GM08714 (cell line): ENCODE results near the gene RER1.

Experiments used
- H3K4me3 ChIP-seq: fragments of 200-500 bp; sonication (Bioruptor generic); 2 replicates; pipeline ENCODE4 v1.5.1; 2014; ENCODE audit warnings: mild to moderate bottlenecking, low read length, inconsistent platforms
- ZNF274 ChIP-seq: IDR thresholded peaks from 2 replicates; pipeline ENCODE4 v1.6.1; 2012; ENCODE audit warnings: mild to moderate bottlenecking, low read depth, low read length

RER1 gene

DNA sequence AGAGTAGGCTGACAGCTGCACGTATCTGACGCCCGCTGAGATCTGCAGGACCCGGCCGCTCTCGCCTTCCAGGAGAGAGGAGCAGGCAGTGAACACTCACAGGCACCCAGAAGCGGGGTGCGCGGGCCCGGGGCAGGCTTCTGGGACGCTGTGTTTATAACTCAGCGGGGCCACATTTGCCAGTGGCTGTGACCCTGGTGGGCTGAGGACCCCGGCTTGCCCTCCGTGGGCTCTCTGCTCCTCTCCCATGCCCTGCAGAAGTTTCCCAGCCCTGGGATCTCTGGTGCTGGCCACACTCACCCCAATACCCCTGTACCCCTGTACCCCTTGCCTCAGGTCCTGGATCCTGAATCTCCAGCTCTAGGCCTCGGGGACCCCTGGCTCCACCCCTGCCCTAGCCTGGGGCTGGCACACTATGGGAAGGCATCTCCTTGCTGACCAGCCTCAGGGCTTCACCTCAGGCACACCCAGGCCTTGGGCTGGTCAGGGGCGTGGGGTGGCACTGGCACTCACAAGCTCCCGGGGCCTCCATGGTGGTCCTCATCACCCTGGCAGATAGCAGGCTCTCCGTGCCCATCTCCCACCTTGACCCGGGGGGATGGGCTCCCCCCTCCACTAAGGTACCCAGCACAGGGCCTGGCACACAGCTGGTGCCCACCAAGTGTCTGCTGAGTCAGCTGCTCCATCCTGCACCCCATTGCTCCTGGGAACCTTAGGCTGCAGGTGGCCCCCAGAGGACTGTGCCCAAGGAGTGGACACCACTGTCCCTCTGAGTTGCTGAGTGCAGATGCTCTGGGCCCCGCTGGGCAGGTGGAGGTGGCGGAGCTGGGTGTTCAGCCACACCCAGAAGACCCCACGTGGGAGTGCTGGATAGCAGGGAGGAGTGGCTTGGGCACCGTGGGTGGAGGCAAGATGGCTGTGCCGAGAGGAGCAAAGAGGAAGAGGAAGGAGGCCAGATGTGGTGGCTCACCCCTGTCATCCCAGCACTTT is 32.7 kb upstream of the RER1 start:
- no peak for TF ChIP-seq ZNF274

DNA sequence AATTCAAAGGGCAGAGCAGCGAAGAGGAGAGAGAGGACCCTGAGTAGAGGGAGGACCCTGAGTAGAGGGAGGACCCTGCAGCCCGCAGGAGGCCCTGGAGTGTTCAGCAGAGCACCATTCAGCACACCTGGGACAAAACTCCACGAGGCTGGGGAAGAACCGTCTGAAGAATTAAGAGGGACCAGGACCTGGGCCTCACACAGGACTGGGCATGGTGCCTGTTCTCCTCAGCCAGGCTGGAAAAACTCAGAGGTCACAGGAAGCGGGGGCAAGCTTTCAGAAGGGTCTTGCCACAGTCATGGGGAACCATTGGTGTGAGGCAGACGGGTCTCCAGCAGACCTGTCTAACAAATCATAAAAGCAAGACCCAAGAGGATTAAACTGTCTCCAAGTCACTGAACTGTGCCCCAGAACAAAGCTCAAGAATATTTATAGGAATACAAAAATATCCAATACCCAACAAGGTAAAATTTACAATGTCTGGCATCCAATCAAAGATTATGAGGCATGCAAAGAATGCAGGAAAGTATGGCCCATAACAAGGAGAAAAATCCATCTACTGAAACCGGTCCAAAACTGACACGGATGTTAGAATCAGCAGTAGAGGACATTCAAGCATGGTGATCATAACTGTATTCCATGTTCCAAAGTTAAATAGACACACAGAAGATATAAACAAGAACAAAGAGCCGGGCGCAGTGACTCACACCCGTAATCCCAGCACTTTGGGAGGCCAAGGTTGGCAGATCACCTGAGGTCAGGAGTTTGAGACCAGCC is 30.9 kb upstream of the RER1 start:
- no peak for TF ChIP-seq ZNF274
- H3K4me3 ChIP-seq = no peak overlapping the region

More for the DNA sequence above, 32.7 kb upstream of the RER1 start:
- no peak overlapping the region for H3K4me3 ChIP-seq

DNA sequence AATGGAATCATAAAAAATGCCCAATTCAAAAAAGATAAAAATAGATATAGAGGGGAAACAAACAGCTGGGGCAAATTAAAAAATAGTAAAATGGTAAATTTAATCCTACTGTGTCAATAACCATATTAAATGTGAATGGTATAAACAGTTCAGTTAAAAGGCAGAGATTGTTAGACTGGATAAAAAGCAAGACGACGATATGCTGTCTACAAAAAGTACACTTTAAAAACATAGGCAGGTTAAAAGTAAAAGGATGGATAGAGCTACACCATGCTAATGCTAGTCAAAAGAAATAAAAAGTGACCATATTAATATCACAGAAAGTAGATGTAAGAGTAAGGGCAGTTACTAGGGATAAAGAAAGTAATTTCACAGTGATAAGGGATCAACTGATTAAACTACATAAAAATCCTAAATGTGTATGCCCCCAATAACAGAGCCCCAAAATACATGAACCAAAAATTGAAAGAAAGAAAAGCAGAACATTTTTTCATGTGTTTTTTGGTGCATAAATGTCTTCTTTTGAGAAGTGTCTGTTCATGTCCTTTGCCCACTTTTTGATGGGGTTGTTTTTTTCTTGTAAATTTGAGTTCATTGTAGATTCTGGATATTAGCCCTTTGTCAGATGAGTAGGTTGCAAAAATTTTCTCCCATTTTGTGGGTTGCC is 27.7 kb upstream of the RER1 start:
- no peak for TF ChIP-seq ZNF274
- H3K4me3 ChIP-seq = no peak overlapping the region

DNA sequence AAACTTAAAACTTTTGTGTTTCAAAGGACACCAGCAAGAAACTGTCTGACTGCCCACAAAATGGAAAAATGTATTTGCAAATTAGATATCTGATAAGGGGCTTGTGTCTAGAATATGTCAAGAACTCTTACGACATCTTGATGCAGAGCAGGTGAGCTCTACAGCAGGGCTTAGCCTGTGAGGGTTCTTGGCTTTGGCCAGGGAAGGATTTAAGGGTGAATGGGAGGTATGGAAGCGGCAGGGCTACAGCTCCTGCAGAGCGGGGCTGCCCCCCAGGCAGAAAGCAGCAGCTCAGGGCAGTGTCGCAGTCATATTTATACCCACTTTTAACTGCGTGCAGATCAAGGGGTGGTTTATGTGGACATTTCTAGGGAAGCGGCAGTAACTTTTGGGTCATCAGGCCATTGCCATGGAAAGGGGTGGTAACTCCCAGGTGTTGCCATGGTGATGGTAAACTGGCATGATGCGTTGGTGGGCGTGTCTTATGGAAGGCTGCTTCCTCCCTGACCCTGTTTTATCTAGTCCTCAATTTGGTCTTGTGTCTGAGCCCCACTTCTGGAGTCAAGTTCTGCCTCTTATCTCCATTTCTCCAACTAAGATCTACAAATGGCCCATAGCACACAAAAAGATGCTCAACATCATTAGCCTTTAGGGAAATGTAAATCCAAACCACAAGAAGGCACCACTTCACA is 23.4 kb upstream of the RER1 start:
- no peak for TF ChIP-seq ZNF274
- H3K4me3 ChIP-seq = no peak overlapping the region

DNA sequence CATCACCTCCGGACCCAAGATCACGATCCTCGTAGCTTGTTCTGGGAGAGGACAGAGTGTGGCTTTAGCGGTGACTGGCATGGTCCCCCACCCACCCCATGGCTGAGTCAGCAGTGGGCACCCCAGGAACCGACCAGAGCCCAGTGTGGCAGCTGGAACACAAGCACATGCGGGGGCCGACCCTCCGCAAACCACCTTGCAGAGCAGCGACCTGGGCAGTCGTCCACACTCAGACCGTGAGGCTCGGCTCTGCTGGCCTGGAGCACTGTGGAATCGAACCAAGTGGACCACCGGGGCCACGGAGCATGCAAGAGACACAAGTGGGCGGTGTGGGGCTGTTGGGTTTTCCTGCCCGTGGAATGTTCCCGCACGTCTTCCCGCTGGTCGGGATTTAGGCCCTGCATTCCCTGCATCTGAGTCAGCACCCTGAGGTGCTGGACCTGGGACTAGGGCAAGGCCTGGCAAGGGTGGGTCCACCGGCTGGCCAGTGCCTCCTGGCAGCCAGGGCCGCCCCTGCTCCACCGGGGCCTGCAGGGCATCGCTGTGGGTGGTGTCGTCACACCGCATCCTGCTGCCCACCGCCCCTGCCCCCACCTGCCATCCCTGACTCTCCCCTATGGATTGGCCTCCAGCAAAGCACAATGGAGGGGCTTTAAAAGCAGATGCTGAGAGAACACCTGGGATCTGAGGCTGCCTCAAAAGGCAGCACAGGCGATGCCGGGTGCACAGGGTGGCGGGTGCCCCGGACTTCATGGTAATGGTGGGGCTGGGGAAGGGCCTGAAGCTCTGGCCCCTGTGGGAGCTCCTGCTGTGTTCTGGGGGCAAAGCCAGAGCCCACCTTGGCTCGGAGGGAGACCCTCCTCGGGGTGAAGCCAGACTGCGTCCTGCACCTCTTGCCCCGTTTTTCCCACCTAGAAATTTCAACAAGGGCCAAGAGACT is 18.8 kb upstream of the RER1 start:
- no peak overlapping the region for H3K4me3 ChIP-seq
- TF ChIP-seq ZNF274 = no peak

DNA sequence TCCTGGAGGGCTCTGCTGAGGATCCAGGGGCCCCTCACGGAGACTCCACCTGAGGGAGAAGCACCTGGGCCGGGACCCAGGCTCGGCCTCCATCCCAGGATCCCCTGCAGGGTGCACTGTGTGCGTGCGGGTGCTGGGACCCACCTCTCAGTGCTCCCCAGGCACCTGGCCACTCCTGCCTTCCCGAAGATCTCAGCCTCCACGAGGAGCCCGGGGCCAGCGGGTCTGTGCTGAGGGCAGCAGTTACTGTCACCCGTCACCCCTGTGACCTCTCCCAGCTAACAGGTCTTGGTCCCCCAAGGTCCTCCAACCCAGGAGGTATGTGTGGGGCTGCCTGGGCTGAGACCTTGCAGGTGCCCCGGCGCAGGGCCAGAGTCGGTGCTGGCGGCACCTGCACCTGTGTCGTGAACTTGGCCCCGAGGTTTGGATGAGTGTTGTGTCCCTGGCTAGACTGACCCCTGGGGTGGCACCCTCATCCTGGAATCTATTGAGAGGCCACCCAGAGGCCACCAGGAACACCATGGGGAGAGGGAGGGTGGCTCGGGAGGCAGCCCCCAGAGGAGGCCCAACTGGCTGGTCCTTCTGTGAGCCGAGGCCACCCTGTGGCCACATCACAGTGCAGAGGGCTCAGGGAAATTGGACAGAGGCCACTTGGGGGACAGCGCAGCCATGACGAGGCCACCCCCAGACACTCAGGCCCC is 17.9 kb upstream of the RER1 start:
- TF ChIP-seq ZNF274 = no peak
- H3K4me3 ChIP-seq = no peak overlapping the region

DNA sequence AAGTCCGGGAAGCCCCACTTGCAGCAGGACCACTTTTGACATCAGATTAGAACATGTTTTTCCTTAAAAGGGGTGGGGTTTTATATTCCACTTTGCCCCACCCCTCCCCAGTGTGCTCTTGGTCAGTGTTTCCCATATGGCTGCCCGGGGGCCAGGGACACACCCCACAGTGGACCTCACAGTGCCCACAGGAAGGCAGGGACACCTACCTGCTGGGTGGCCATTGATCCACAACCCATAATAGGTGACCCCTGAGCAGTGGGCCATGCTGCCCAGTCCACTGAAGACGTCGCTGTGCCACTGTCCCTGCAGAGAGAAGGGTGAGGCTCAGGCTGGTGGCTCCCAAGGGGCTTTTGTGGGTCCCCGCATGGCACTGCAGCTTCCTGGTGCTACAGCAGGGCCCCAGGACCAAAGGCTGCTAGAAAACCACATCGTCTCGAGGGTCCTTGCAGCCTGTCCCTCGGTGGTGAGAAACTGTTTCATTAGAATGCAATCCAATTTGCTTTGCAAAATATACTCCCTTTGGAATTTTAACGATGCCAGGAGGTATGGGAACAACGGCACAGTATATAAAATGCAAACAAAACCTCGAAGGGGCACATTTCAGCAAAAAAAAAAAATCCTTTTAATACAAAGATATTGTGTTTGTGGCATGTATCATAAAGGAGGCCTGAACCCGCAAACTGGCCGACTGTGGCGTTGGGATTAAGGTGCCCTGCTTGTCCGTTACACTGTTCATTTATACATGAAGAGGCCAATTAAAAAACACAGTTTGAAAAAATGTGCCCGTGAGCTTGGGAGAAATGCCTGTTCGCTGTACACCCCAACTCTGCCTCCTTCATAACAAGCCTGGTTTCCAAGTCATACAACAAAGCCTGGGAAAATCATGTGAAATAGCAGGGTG is 17.1 kb upstream of the RER1 start:
- no peak for TF ChIP-seq ZNF274
- no peak overlapping the region for H3K4me3 ChIP-seq

DNA sequence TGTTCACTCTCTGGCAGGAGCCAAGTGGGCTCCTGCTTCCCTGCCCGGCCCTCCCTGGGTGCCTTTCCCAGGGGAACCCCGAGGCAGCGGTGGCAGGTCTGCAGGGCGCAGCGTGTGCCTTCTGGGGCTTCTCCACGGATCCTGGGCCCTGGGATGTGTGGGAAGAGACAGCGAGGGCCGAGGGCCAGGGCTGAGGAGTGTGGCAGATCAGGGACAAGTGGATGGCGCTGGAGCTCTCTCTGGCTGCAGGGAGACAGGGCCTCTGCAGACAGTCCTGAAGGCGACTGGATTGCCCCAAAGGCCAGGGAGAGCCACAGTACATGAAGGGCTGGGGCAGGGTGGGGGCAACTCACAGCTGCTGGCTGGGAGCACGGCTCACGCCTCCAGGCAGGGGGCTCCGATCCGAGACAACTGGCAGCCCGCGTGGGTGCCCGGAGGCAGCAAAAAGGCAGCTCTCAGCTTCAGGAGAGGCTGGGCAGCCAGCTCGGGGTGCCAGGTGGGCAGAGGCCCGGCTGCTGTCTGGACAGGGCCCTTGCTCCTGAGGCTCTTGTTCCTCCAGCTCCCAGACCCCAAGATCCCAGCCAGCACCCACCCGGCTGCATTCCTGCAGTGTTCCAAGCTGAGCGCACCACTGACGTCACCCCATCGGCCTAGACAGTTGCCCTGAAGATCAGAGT is 16.3 kb upstream of the RER1 start:
- TF ChIP-seq ZNF274 = no peak
- H3K4me3 ChIP-seq = no peak overlapping the region

DNA sequence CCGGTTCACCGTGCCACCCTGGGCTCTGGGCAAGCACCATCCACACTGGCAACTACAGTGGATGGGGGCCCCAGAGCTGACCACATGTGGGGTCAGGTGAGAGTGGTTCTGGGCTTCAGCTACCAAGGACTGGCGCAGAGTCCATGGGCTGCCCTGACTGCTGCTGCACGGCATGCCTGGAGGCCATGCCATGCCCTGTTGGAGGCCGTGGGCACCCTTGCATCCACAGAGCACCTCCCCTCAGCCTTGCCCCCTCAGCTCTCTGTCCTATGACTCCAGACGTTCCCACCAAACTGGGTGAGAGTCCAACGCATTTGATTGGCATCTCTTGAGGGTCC is 15.7 kb upstream of the RER1 start:
- no peak overlapping the region for H3K4me3 ChIP-seq
- TF ChIP-seq ZNF274 = no peak

DNA sequence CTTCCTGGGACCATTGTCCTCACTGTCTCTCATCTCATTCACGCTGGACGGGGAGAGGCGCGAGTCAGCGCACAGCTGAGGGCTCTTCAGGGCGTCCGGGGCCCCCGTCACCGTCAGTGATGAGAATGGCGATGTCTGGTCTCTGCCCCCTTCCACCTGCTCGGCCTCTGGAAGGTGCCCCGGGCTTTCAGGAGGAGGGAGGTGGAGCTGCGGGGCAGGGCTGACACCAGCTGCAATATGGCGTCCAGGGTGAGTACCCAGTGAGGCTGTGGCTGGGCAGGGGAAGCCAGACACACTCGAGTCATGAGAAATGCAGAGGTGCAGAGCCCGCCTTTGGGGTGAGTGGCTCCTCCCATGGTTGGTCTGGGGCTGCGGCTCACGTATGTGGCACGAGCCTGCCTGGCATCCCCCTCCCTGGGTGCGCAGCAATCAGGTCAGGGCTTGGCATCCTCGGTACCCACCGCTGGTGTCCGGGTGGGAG is 15.3 kb upstream of the RER1 start:
- TF ChIP-seq ZNF274 = no peak
- no peak overlapping the region for H3K4me3 ChIP-seq
